Lower leg skin (tissue), 4 donors: ENCODE results near the gene RYK. TPM values are rescaled to one million over a fixed set of nuclear protein-coding genes. Genes with fewer than 3 reads are reported as not detected.
A peak's percentile ranks its signal among the peaks of the same experiment; 100 is the strongest.
"Not testable (repeated sequence)": the region's sequence is repeated elsewhere in the genome, so short reads cannot be mapped to it uniquely, and the experiment has no call there.

Experiments
- DNase-seq, 2 donors: peaks; one replicate each; pipeline ENCODE4 v3.0.0-alpha.2; 2019; ENCODE audit warnings: low spot score in 2 of 2
- H3K4me3 ChIP-seq: fragments of 200-600 bp; sonication (generic); 2 replicates; pipeline ENCODE4 v1.5.1; 2017; ENCODE audit warnings: mild to moderate bottlenecking, low read depth; ENCODE audit not compliant: poor library complexity, severe bottlenecking
- POLR2A ChIP-seq, 2 donors: fragments of 450-650 bp; IDR thresholded peaks; one replicate each; pipeline ENCODE4 v1.6.1; 2016 to 2017; ENCODE audit warnings: antibody characterized with exemption in 2 of 2, mild to moderate bottlenecking in 1 of 2, moderate library complexity in 1 of 2
- WGBS, 2 donors: methylation state at CpG; one replicate each; pipeline ENCODE4 v1.1.5; 2018; 5-methylcytosine and 5-hydroxymethylcytosine counted together
- intact Hi-C: fragments of 100-400 bp; cut with DNase I; formaldehyde crosslinking; loops from one replicate; pipeline ENCODE4 v1.15.0; 2023; ENCODE audit warnings: low total_unique reads
- total RNA-seq, 4 donors: library from RNA; depleted of rRNA; stranded (reverse); fragments of >200 nt; gene quantifications; one replicate each; pipeline ENCODE4 v1.1.0, GENCODE V29; 2016
- TF ChIP-seq, protein P1 (sequence below), 3 donors: fragments of 450-650 bp; IDR thresholded peaks; one replicate each; pipeline ENCODE4 v1.5.1; 2016; ENCODE audit warnings: antibody characterized with exemption in 3 of 3, mild to moderate bottlenecking in 3 of 3, moderate library complexity in 2 of 3

RYK gene
- total RNA-seq, 4 donors from 2014 or later: 44.8 to 66.7 (median 56.6) TPM

DNA sequence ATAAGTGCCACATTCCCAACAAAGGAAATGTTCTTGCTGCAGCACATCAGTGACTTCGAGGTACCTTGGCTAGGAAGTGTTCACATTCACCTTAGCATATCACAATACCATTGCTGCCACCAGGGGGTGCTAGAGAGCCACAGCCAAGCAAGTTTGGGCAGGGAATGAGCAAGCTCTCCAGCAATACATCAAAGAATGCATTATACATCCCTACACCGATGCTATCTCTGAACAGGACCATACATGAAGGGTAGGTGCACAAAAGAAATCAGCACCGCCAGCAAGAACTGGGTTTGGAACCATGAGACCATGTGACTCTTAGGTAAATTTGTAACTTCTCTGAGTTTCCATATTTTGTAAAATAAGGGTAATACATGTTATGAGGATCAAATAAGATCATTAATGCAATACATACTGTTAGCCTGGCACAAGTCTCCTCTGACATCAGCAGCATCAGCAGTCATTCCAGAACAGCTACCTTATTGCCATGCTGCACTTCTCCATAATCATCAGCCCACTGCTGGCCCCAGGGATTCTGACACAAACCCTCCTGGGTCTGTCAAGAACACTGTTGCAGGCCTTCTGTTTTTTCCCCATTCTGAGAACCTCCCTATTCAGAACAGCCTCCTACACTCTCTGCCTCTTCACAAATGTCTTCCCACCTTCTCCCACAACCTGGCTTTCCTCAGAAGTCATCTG, 37.5 kb downstream of the RYK start:
- H3K4me3 ChIP-seq: no peak overlapping the region
- TF ChIP-seq, protein P1, sequence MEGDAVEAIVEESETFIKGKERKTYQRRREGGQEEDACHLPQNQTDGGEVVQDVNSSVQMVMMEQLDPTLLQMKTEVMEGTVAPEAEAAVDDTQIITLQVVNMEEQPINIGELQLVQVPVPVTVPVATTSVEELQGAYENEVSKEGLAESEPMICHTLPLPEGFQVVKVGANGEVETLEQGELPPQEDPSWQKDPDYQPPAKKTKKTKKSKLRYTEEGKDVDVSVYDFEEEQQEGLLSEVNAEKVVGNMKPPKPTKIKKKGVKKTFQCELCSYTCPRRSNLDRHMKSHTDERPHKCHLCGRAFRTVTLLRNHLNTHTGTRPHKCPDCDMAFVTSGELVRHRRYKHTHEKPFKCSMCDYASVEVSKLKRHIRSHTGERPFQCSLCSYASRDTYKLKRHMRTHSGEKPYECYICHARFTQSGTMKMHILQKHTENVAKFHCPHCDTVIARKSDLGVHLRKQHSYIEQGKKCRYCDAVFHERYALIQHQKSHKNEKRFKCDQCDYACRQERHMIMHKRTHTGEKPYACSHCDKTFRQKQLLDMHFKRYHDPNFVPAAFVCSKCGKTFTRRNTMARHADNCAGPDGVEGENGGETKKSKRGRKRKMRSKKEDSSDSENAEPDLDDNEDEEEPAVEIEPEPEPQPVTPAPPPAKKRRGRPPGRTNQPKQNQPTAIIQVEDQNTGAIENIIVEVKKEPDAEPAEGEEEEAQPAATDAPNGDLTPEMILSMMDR (IDR thresholded peaks at IDR 0.05): peak in 1 of 3 donors; percentile 84
- no peak for TF ChIP-seq POLR2A (IDR thresholded peaks at IDR 0.05)
- DNase-seq: peak; percentile 84 to 97
- WGBS, 2 donors: 13 to 27% methylated on average over 3 of the region's 3 CpGs
- intact Hi-C loops: loop anchor here (5.0 to 10.0 kb wide), 3 partner anchors 84 to 278 kb away; no protein-coding TSS in a partner anchor

DNA sequence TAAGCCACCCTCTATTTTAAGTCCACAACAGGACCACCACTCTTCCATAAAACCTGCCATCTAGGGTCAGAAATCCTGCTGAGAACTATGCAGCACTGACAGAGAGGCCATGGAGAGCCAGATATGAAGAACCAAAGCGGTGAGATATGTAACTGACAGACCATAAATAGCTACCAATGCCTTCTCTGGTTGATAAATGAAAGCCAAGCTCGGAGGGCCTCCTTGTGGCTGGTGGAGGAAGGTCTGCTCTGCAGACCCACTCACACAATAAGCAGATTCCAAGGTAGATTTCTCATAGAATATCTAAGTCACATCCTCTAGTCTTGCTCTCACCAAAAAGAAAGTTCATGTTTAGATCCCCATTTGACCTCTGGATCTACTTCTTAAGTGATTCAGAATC, 38.9 kb downstream of the RYK start:
- intact Hi-C loops: loop anchor here (5.0 to 10.0 kb wide), 3 partner anchors 86 to 277 kb away; no protein-coding TSS in a partner anchor
- H3K4me3 ChIP-seq: no peak overlapping the region
- 15 to 33% methylated on average over 2 of the region's 2 CpGs for WGBS, 2 donors
- TF ChIP-seq, protein P1 (IDR thresholded peaks at IDR 0.05): no peak
- no peak for TF ChIP-seq POLR2A (IDR thresholded peaks at IDR 0.05)
- DNase-seq: peak in 1 of 2 donors; percentile 23

DNA sequence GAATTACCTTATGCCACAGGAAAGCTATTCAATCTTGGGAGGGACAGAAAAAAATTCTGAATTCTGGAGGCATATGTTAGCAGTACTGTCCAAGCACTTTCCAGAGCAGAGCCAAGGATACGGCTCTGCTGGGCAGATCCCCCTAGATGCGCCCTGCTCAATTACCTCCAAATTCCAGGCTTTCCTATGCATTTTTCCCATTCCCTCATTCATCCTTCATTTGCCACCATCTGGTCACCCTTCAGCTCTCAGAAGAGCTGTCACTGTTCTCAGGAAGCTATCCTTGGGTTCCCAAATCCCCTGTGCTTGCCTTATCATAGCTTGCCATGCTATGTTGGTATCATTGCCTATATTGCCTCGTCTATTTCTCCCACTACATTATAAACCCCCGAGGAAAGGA, 45.2 kb downstream of the RYK start:
- TF ChIP-seq, protein P1 (IDR thresholded peaks at IDR 0.05): no peak
- TF ChIP-seq POLR2A (IDR thresholded peaks at IDR 0.05): no peak
- WGBS, 2 donors: 93% methylated on average over 4 of the region's 4 CpGs
- intact Hi-C loops: no loop called here

DNA sequence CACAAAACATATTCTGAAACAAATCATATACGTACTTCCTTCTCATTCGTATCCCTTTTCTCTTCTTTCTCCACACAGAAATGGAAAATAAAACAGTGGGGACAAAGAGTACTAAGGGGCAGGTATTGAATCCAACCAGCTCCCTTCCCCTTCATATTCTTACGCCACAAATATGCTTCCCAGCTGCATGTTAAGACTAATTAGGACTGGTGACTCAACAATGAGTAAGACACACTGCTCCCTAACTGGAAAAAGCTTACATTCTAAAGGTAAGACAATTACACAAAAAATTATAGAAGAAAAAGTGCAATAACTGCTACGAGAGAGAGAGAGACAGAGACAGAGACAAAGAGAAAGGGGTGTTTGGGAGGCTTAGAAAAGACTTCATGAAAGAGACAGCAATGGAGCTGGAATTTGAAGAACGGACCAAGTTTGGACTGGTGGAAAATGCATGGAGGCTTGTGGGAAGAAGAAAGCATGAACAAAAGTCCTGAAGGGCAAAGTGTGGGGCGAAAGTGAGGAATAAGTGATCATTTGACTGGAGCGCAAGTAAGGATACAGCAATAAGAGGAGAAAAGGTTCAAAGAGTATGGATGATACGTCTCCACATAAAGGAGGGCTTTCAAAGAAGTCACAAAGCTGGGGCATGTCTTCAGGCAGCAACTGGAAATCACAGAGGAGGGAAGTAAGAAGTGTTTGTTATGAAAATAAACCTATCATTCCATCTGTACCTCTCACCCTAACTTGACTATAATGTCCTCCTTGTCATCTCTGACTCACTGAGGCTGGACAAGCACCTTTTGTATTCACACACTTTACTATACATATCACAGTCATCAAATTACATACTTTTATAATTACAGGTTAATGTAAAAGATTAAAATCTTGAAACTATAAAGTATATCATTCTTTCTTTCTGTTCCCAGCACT, 49.2 kb downstream of the RYK start:
- 72 to 73% methylated on average over 8 of the region's 8 CpGs for WGBS, 2 donors
- no peak overlapping the region for H3K4me3 ChIP-seq
- DNase-seq: no peak
- TF ChIP-seq POLR2A (IDR thresholded peaks at IDR 0.05): no peak
- TF ChIP-seq, protein P1 (IDR thresholded peaks at IDR 0.05): no peak
- intact Hi-C loops: no loop called here

More for the DNA sequence above, 45.2 kb downstream of the RYK start:
- H3K4me3 ChIP-seq: no peak overlapping the region
- DNase-seq: no peak

DNA sequence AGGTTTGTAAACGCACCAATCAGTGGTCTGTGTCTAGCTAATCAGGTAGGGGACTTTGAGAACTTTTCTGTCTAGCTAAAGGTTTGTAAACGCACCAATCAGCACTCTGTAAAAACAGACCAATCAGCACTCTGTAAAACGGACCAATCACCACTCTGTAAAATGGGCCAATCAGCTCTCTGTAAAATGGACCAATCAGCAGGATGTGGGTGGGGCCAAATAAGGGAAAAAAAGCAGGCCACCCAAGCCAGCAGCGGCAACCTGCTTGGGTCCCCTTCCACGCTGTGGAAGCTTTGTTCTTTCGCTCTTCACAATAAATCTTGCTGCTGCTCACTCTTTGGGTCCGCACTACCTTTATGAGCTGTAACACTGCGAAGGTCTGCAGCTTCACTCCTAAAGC, 50.8 kb downstream of the RYK start:
- intact Hi-C loops, DNase-seq, H3K4me3 ChIP-seq: not testable (repeated sequence)
- 86 to 98% methylated on average over 6 to 8 of the region's 8 CpGs for WGBS, 2 donors

DNA sequence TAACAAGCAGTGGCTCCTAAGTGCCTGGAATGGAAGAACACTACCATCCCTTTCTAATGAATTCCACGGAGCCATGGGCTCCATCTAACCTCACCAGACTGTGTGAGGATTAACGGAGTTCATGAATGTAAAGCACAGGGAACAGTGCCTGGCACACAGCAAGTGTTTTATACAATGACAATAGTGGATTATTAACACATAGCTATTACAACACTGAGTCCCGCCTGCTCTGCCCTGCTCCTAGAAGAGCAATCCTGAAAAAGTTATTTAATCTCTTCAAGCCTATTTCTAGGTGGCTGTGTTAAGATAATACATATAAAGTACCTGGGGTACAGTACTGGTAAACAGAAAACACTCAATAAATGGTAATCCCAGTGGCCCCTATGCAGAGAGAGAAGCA, 51.4 kb downstream of the RYK start:
- no peak for TF ChIP-seq POLR2A (IDR thresholded peaks at IDR 0.05)
- TF ChIP-seq, protein P1 (IDR thresholded peaks at IDR 0.05): no peak

More for the DNA sequence above, 51.4 kb downstream of the RYK start:
- H3K4me3 ChIP-seq: no peak overlapping the region
- no peak for DNase-seq
- 71 to 82% methylated on average over 3 of the region's 3 CpGs for WGBS, 2 donors
- intact Hi-C loops: no loop called here
